ENCODE data around the gene ZNHIT2.

- TF ChIP-seq CTCF (conservative IDR thresholded peaks at IDR 0.05; ENCODE audit: low read length) (no peak), EZH2phosphoT487 (IDR thresholded peaks at IDR 0.05; ENCODE audit: borderline replicate concordance, low read depth, low read length) (no peak)
Measured at GRCh38 chr11:65121447-65121864, 4.0 kb upstream of the ZNHIT2 start.
